ENCODE results near the gene TBKBP1.

The TBKBP1 gene

GRCh38 chr17:47675380-47676198, 18.4 kb upstream of the TBKBP1 start:
- Histone ChIP-seq H3K4ac (ENCODE audit: low read depth, low read length) (no peak overlapping the region), H3K27ac (ENCODE audit: low read depth, low read length) (no peak overlapping the region), H2BK120ac (ENCODE audit: insufficient read depth, low read length, poor library complexity) (no peak overlapping the region), H2AFZ (ENCODE audit: insufficient read depth, low read length, poor library complexity) (no peak overlapping the region), H3K4me2 (ENCODE audit: low read length) (no peak overlapping the region), H3K36me3 (ENCODE audit: control insufficient read depth in 1 of 2, insufficient read depth in 2 of 2, low read length in 2 of 2) (peaks cover 43 to 82% of the 10 kb centered on the region in 2 experiments), H3K18ac (ENCODE audit: low read length) (no peak overlapping the region), H4K8ac (ENCODE audit: low read depth, low read length) (no peak overlapping the region), H3K79me2 (ENCODE audit: control insufficient read depth, insufficient read depth, low read length, poor library complexity) (no peaks in the 10 kb centered on the region), H4K91ac (ENCODE audit: low read depth, low read length) (no peak overlapping the region), H3K4me1 (ENCODE audit: control insufficient read depth in 1 of 2, insufficient read depth in 2 of 2, low read length in 2 of 2) (no peaks in the 10 kb centered on the region), H3K9ac (ENCODE audit: low read length) (no peak overlapping the region), H2BK5ac (ENCODE audit: low read depth, low read length, poor library complexity) (no peak overlapping the region), H3K14ac (ENCODE audit: low read length) (no peak overlapping the region), H3K9me3 (ENCODE audit: insufficient read depth, low read depth, low read length) (peaks cover 4% of the 10 kb centered on the region), H4K12ac (ENCODE audit: low read depth, low read length) (no peak overlapping the region), H3K23ac (ENCODE audit: low read length) (no peak overlapping the region), H2BK12ac (ENCODE audit: low read length) (no peak overlapping the region), H3K79me1 (ENCODE audit: low read length) (no peaks in the 10 kb centered on the region), H3K4me3 (ENCODE audit: low read depth, low read length) (no peak overlapping the region), H2AK5ac (ENCODE audit: low read length) (no peak overlapping the region), H3K27me3 (ENCODE audit: insufficient read depth, low read length) (no peaks in the 10 kb centered on the region)
- WGBS (ENCODE audit: extremely low coverage, insufficient coverage, insufficient read length): no CpG with 5 or more reads among the region's 2 CpGs
- DNase-seq: no peak

DNA sequence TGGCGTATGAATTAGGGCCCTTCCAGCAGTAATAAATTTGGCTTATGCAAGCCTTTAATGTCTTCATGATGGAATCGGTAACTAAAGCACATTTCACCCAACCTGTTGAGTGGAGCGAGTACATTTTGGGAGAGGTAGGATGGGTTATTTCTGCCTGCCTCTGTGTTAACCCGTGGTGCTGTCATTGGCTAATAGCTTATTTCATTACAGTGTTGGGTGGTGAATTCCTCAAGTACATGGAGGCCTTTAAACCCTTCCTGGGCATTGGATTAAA, 17.8 kb upstream of the TBKBP1 start:
- H3K27me3 ChIP-seq (ENCODE audit: insufficient read depth, low read length): no peaks in the 10 kb centered on the region
- H3K9me3 ChIP-seq (ENCODE audit: insufficient read depth, low read depth, low read length): peaks cover 4% of the 10 kb centered on the region
- no peaks in the 10 kb centered on the region for H3K79me1 ChIP-seq (ENCODE audit: low read length)
- no peak overlapping the region for H3K27ac ChIP-seq (ENCODE audit: low read depth, low read length)
- no peak overlapping the region for H4K91ac ChIP-seq (ENCODE audit: low read depth, low read length)
- no peak for DNase-seq
- no peak overlapping the region for H3K4me3 ChIP-seq (ENCODE audit: low read depth, low read length)
- no peak overlapping the region for H2BK5ac ChIP-seq (ENCODE audit: low read depth, low read length, poor library complexity)
- H3K18ac ChIP-seq (ENCODE audit: low read length): no peak overlapping the region
- H3K4ac ChIP-seq (ENCODE audit: low read depth, low read length): no peak overlapping the region
- no peak overlapping the region for H4K12ac ChIP-seq (ENCODE audit: low read depth, low read length)
- H3K36me3 ChIP-seq (ENCODE audit: control insufficient read depth in 1 of 2, insufficient read depth in 2 of 2, low read length in 2 of 2): peaks cover 39 to 82% of the 10 kb centered on the region in 2 experiments
- no peak overlapping the region for H3K23ac ChIP-seq (ENCODE audit: low read length)
- no peaks in the 10 kb centered on the region for H3K79me2 ChIP-seq (ENCODE audit: control insufficient read depth, insufficient read depth, low read length, poor library complexity)
- H3K14ac ChIP-seq (ENCODE audit: low read length): no peak overlapping the region
- H4K8ac ChIP-seq (ENCODE audit: low read depth, low read length): no peak overlapping the region
- no CpG with 5 or more reads among the region's 4 CpGs for WGBS (ENCODE audit: extremely low coverage, insufficient coverage, insufficient read length)
- no peak overlapping the region for H2BK12ac ChIP-seq (ENCODE audit: low read length)
- no peak overlapping the region for H2AK5ac ChIP-seq (ENCODE audit: low read length)
- no peak overlapping the region for H3K9ac ChIP-seq (ENCODE audit: low read length)
- H3K4me2 ChIP-seq (ENCODE audit: low read length): no peak overlapping the region
- no peak overlapping the region for H2AFZ ChIP-seq (ENCODE audit: insufficient read depth, low read length, poor library complexity)
- no peak overlapping the region for H2BK120ac ChIP-seq (ENCODE audit: insufficient read depth, low read length, poor library complexity)
- no peaks in the 10 kb centered on the region for H3K4me1 ChIP-seq (ENCODE audit: control insufficient read depth in 1 of 2, insufficient read depth in 2 of 2, low read length in 2 of 2)

DNA sequence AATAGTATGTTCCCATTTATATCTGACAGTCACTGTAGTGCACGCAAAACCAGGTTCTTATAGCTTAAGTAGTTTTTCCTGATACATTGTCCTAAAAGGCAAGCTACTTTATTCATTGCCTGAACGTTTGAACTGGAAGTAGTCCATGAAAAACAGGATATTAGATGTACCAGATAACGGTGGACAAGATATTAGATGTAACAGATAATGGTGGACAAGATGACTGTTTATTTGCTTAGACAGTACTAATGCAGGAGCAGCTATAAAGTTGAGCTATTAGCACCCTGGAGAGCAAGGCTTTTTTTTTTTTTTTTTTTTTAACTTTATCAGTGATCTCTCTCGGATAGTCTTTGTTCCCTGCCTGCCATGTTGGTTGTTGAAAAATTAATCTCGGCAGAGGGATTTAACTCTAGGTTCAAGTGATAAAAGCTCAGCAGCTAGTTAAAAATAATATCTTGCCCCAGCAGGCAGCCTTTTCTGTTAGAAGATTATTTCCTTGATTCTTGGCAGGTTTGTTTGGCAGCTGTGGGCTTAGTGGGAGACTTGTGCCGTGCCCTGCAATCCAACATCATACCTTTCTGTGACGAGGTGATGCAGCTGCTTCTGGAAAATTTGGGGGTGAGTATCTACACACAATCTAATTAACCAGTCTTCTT, 17.3 kb upstream of the TBKBP1 start:
- H3K27ac ChIP-seq (ENCODE audit: low read depth, low read length): no peak overlapping the region
- no peak overlapping the region for H2BK12ac ChIP-seq (ENCODE audit: low read length)
- H3K36me3 ChIP-seq (ENCODE audit: control insufficient read depth in 1 of 2, insufficient read depth in 2 of 2, low read length in 2 of 2): peaks cover 37 to 84% of the 10 kb centered on the region in 2 experiments
- H3K9me3 ChIP-seq (ENCODE audit: insufficient read depth, low read depth, low read length): peaks cover 4% of the 10 kb centered on the region
- H3K4me2 ChIP-seq (ENCODE audit: low read length): no peak overlapping the region
- H3K14ac ChIP-seq (ENCODE audit: low read length): no peak overlapping the region
- no peak for DNase-seq
- H4K8ac ChIP-seq (ENCODE audit: low read depth, low read length): no peak overlapping the region
- no peak overlapping the region for H3K18ac ChIP-seq (ENCODE audit: low read length)
- no peak overlapping the region for H2BK120ac ChIP-seq (ENCODE audit: insufficient read depth, low read length, poor library complexity)
- no peaks in the 10 kb centered on the region for H3K79me1 ChIP-seq (ENCODE audit: low read length)
- H3K9ac ChIP-seq (ENCODE audit: low read length): no peak overlapping the region
- H4K12ac ChIP-seq (ENCODE audit: low read depth, low read length): no peak overlapping the region
- no peaks in the 10 kb centered on the region for H3K27me3 ChIP-seq (ENCODE audit: insufficient read depth, low read length)
- H3K23ac ChIP-seq (ENCODE audit: low read length): no peak overlapping the region
- no peak overlapping the region for H2AFZ ChIP-seq (ENCODE audit: insufficient read depth, low read length, poor library complexity)
- no peak overlapping the region for H4K91ac ChIP-seq (ENCODE audit: low read depth, low read length)
- H2AK5ac ChIP-seq (ENCODE audit: low read length): no peak overlapping the region
- H2BK5ac ChIP-seq (ENCODE audit: low read depth, low read length, poor library complexity): no peak overlapping the region
- WGBS (ENCODE audit: extremely low coverage, insufficient coverage, insufficient read length): no CpG with 5 or more reads among the region's 7 CpGs
- H3K4me3 ChIP-seq (ENCODE audit: low read depth, low read length): no peak overlapping the region
- H3K79me2 ChIP-seq (ENCODE audit: control insufficient read depth, insufficient read depth, low read length, poor library complexity): no peaks in the 10 kb centered on the region
- H3K4me1 ChIP-seq (ENCODE audit: control insufficient read depth in 1 of 2, insufficient read depth in 2 of 2, low read length in 2 of 2): no peaks in the 10 kb centered on the region
- no peak overlapping the region for H3K4ac ChIP-seq (ENCODE audit: low read depth, low read length)

DNA sequence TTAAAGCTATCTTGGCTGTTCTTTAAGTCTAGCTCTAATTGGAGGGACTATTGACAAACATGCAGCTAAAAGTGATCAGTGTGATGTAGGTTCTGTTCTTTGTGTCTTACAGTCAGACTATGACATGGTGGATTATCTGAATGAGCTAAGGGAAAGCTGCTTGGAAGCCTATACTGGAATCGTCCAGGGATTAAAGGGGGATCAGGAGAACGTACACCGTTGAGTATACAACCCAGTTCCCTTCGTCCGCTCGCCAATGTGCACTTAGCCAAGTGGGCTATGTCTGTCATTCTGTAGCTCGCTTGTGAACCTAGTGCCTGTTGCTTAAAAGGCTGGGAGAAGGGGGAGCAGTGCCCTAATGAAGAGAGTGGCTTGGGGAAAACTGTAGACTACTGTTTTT, 15.8 kb upstream of the TBKBP1 start:
- peak overlapping the region; percentile 37 for H3K18ac ChIP-seq (ENCODE audit: low read length)
- H3K79me2 ChIP-seq (ENCODE audit: control insufficient read depth, insufficient read depth, low read length, poor library complexity): no peaks in the 10 kb centered on the region
- no peaks in the 10 kb centered on the region for H3K79me1 ChIP-seq (ENCODE audit: low read length)
- H3K4me2 ChIP-seq (ENCODE audit: low read length): no peak overlapping the region
- H3K4me1 ChIP-seq (ENCODE audit: control insufficient read depth in 1 of 2, insufficient read depth in 2 of 2, low read length in 2 of 2): no peaks in the 10 kb centered on the region
- H3K27ac ChIP-seq (ENCODE audit: low read depth, low read length): no peak overlapping the region
- H2AFZ ChIP-seq (ENCODE audit: insufficient read depth, low read length, poor library complexity): no peak overlapping the region
- H3K23ac ChIP-seq (ENCODE audit: low read length): no peak overlapping the region
- WGBS (ENCODE audit: extremely low coverage, insufficient coverage, insufficient read length): no CpG with 5 or more reads among the region's 7 CpGs
- no peak overlapping the region for H3K4me3 ChIP-seq (ENCODE audit: low read depth, low read length)
- H3K27me3 ChIP-seq (ENCODE audit: insufficient read depth, low read length): no peaks in the 10 kb centered on the region
- no peak overlapping the region for H3K9ac ChIP-seq (ENCODE audit: low read length)
- no peak overlapping the region for H4K91ac ChIP-seq (ENCODE audit: low read depth, low read length)
- no peak overlapping the region for H3K4ac ChIP-seq (ENCODE audit: low read depth, low read length)
- no peak overlapping the region for H4K8ac ChIP-seq (ENCODE audit: low read depth, low read length)
- H2BK120ac ChIP-seq (ENCODE audit: insufficient read depth, low read length, poor library complexity): no peak overlapping the region
- H3K9me3 ChIP-seq (ENCODE audit: insufficient read depth, low read depth, low read length): peaks cover 4% of the 10 kb centered on the region
- DNase-seq: no peak
- peaks cover 36 to 83% of the 10 kb centered on the region in 2 experiments for H3K36me3 ChIP-seq (ENCODE audit: control insufficient read depth in 1 of 2, insufficient read depth in 2 of 2, low read length in 2 of 2)
- no peak overlapping the region for H2BK12ac ChIP-seq (ENCODE audit: low read length)
- no peak overlapping the region for H4K12ac ChIP-seq (ENCODE audit: low read depth, low read length)
- H2BK5ac ChIP-seq (ENCODE audit: low read depth, low read length, poor library complexity): no peak overlapping the region
- H3K14ac ChIP-seq (ENCODE audit: low read length): no peak overlapping the region
- H2AK5ac ChIP-seq (ENCODE audit: low read length): no peak overlapping the region
